Measurements from ENCODE around the gene C1orf141.

Gene C1orf141

DNA sequence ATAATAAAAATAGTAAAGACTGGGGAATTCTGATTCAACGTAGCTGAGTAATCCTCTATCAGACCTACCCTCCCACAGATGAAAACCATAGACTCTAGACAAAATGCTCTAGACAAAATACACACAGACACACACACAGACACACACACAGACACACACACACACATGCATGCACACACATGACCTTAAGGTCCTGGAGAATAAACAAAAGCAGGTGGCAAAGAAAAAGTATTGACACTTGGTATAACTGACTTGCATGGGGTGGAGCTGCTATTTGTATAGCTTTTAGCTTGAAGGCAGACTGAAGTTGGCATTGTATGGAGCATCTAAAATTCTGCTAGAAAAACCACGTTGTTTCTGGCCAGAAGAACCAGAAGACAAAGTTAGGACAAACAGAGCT lies 29.3 kb downstream of the C1orf141 start:
- TF ChIP-seq, protein P1, sequence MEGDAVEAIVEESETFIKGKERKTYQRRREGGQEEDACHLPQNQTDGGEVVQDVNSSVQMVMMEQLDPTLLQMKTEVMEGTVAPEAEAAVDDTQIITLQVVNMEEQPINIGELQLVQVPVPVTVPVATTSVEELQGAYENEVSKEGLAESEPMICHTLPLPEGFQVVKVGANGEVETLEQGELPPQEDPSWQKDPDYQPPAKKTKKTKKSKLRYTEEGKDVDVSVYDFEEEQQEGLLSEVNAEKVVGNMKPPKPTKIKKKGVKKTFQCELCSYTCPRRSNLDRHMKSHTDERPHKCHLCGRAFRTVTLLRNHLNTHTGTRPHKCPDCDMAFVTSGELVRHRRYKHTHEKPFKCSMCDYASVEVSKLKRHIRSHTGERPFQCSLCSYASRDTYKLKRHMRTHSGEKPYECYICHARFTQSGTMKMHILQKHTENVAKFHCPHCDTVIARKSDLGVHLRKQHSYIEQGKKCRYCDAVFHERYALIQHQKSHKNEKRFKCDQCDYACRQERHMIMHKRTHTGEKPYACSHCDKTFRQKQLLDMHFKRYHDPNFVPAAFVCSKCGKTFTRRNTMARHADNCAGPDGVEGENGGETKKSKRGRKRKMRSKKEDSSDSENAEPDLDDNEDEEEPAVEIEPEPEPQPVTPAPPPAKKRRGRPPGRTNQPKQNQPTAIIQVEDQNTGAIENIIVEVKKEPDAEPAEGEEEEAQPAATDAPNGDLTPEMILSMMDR (IDR thresholded peaks at IDR 0.05), result no peak

- TF ChIP-seq, protein P1 (IDR thresholded peaks at IDR 0.05), result no peak
Observed at GRCh38 chr1:67103548-67103947, 31.2 kb downstream of the C1orf141 start.

GRCh38 chr1:67100833-67101232 lies 33.9 kb downstream of the C1orf141 start:
- TF ChIP-seq, protein P1 (IDR thresholded peaks at IDR 0.05), result no peak

DNA sequence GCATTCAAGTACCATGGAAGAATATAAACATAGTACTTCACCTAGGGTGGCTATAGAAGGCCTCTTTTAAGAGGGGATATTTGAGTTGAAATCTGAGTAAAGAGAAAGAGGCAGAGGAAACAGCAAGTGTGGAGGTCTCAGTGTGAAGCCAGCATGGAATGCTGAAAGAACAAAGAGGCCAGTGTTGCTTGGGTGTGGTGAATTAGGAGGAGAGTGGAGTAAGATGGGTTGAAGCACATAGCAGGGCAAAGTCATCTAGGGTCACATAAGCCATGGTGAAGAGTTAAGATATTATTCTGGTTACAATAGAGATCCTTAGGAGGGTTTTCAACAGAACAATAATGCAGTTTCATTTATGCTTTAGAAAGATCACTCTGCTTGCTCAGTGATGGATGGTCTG lies 37.5 kb downstream of the C1orf141 start:
- TF ChIP-seq, protein P1 (IDR thresholded peaks at IDR 0.05), result no peak

GRCh38 chr1:67094191-67094590 lies 40.6 kb downstream of the C1orf141 start:
- TF ChIP-seq, protein P1 (IDR thresholded peaks at IDR 0.05), result no peak

- TF ChIP-seq, protein P1 (IDR thresholded peaks at IDR 0.05), result no peak
Observed at GRCh38 chr1:67089685-67090208, 45.0 kb downstream of the C1orf141 start.

DNA sequence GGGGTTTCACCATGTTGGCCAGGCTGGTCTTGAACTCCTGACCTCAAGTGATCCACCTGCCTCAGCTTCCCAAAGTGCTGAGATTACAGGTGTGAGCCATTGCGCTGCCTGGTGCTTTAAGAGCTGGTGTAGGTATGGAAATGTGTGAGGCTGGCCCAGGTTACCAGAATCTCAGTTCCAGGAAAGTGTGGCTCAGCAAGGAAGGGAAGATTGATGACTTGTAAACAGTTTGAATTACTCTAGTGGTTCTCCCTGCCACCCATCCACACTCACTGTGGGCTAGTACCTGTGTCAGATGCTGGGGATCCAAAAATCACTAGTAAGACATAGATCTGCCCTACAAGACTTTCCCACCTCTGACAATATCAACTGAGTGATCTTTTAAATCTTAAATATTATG lies 46.3 kb downstream of the C1orf141 start:
- TF ChIP-seq, protein P1 (IDR thresholded peaks at IDR 0.05), result no peak

DNA sequence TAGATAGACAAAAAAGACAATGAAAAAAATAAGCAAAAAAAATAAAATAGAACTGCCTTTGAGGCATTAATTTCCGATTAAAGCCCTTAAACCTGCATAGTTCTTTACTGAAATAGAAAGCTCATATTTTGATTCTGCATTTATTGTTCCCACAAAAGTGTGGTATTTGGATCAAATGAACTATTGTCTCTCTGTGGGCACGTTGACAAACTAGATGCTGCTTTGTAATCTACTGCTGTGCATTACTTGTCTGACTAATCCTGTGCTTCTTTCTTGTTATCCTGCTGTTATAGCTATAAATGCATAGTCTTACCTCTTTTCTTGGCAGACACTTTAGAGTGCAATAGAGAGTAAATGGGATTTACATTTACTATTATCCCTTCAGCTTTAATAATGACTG lies 49.4 kb downstream of the C1orf141 start:
- TF ChIP-seq, protein P1 (IDR thresholded peaks at IDR 0.05), result no peak
